ENCODE measurements around the gene SASH3.
A peak's percentile ranks its signal among the peaks of the same experiment; 100 is the strongest.
"Not testable (repeated sequence)": the region's sequence is repeated elsewhere in the genome, so short reads cannot be mapped to it uniquely, and the experiment has no call there.

The SASH3 gene

GRCh38 chrX:129779747-129780146 is at the start of gene SASH3:
Gene SASH3, plus strand, starts transcription at chrX:129779949. Its CDS starts 149 bp downstream, at chrX:129780098.
- peak in 1 of 3 donors; percentile 38 for DNase-seq (ENCODE audit: low read depth in 3 of 3)

DNA sequence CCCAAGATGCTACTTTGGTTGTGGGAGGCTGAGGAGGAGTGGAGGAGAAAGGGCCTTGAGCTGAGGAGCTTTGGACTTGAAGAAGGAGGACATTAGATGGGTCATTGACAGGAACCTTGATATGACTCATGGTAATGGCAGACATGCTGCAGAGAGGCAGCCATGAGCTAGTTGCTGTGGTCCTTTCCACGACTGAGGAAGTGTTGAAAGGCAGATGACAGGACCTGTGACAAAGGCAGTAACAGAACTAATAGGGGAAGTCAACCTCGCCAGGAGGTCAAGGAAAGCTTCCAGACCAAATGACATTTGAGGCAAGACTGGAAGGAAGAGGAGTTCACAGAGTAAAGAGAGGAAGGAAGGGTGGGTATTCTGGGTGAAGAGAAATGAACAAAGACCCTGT is 48.5 kb upstream of the SASH3 start:
- DNase-seq (ENCODE audit: low read depth in 3 of 3) = no peak

- no peak for DNase-seq (ENCODE audit: low read depth in 3 of 3)
Measured at GRCh38 chrX:129732857-129733256, 46.9 kb upstream of the SASH3 start.

DNA sequence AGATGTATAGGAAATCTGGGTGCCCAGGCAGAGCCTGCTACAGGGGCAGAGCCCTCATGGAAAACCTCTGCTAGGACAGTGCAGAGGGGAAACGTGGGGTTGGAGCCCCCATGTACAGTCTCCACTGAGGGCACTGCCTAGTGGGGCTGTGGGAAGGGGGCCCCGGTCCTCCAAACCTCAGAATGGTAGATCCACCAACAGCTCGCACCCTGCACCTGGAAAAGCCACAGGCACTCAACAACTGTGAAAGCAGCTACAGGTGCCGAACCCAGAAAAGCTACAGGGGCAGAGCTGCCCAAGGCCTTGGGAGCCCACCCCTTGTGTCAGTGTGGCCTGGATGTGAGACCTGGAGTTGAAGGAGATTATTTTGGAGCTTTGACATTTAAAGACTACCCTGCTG is 46.4 kb upstream of the SASH3 start:
- no peak for DNase-seq (ENCODE audit: low read depth in 3 of 3)

- no peak for DNase-seq (ENCODE audit: low read depth in 3 of 3)
Measured at GRCh38 chrX:129736491-129736890, 43.3 kb upstream of the SASH3 start.

DNA sequence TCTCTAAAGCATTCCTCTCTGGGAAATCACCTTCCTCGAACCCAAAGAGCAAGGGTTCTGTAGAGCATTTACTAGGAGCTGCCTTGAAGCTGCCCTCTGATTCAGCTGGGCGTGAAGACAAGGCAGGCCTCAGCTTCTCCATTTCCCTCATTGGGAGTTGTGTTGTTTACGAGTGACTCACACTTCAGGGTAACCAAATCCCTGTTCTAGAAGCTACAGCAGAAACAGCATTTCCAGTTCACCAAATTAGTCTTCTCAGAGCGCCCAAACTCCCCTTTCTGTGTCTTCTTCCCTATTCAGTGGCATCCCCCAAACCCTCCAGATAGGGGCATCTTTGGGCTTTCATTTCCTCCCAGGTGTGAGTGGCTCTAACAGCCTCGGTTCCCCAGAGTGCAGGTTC is 41.8 kb upstream of the SASH3 start:
- no peak for DNase-seq (ENCODE audit: low read depth in 3 of 3)

- DNase-seq (ENCODE audit: low read depth in 3 of 3) = no peak
Measured at GRCh38 chrX:129738466-129739308, 41.1 kb upstream of the SASH3 start, which contains the start of gene XPNPEP2. Gene XPNPEP2, plus strand, starts transcription at chrX:129738979. Its CDS starts 235 bp downstream, at chrX:129739214.

- DNase-seq (ENCODE audit: low read depth in 3 of 3) = no peak
Measured at GRCh38 chrX:129739578-129739977, 40.2 kb upstream of the SASH3 start.

DNA sequence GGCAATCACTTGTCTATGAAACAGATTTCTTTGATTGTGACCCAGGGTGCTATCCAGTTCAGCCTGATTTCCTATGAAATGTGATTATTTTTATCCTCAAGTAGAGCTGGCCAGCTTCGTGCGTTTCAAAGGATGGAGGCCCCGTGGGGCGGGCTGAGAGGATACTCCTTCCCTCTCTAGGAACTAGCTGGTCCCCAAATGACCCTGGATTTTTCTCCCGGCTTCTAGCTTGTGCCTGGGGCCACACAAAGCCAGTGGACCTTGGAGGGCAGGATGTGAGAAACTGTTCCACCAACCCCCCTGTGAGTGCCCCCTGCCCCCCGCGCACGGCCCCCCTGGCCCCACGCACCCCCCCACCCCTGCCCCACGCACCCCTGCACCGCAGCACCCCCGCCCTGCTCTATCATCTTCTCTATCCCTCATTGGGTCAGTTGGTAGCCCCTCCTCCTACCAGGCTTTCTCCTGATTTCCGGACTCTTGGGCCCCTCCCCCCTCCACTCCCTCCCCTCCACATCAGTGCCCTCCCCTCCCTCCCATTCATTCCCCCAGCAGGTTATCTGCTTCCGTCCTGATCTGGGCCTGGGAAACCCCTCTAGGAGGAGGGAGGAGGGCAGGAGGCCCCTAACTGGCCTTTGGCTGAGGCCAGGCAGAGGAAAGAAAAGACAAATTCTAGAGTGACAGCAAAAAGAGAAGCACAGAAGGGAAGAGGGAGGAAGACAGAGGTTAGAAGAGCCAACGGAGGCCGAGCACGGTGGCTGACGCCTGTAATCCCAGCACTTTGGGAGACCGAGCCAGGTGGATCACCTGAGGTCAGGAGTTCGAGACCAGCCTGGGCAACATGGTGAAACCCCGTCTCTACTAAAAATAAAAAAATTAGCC is 37.6 kb upstream of the SASH3 start:
- DNase-seq (ENCODE audit: low read depth in 3 of 3) = no peak

GRCh38 chrX:129742759-129743152 is 37.0 kb upstream of the SASH3 start:
- DNase-seq (ENCODE audit: low read depth in 3 of 3) = not testable (repeated sequence)

DNA sequence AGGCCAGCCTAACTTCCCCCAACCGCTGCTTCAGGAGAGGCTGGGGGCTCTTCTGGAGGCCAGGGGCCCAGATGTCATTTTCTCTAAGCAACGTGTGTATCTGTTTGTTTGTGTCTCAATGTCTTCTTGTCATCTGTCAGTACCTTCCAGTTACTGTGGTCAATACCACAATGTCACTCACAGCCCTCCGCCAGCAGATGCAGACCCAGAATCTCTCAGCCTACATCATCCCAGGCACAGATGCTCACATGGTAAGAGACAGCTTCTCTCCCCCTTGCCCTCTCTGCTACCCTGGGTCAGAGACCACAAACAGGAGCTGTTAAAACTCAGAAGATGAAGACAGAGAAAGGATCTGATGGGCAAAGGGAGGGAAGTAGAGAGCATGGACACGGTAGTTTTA is 35.9 kb upstream of the SASH3 start:
- no peak for DNase-seq (ENCODE audit: low read depth in 3 of 3)

GRCh38 chrX:129744861-129745321 is 34.9 kb upstream of the SASH3 start:
- no peak for DNase-seq (ENCODE audit: low read depth in 3 of 3)

DNA sequence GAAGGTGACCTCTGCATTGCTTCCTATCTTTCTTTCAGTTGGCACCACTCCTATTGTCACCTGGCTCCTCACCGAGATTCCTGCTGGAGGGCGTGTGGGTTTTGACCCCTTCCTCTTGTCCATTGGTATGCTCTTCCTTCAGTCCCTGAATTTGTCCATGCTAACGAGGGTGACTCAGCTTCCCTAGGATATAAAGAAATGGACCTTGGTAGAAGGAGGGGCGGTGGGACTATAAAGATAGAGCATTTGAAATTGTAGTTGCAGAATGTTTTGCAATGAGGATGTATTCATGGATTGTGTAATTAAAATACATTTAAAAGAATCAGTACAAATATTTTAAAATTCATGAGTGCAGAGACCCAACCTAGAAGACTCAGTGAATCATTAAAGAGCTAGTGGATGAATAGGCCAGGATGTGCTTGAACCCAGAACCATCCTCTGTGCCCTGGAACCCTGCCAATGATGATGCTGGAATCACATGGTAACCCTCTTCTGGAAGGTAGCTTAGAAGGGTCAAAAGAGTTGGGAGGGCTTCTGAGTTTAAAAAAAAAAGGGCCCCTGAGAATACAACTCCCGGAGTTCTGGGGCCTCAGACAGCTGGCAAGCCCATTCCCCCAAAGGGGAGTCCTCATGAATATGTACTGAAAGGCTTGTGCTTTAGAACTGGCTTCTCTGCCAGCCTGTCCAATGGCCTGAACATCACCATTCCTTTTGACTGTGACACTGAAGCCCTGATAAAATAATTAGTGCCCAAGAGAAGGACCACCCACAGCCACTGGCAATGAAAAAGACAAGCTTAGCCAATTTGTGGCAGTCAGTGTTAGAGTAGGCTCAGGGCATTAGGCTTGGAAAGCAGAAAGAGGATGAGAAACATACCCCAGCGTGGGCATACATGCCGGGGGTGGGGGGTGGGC is 32.9 kb upstream of the SASH3 start:
- DNase-seq (ENCODE audit: low read depth in 3 of 3) = no peak

GRCh38 chrX:129747533-129747932 is 32.2 kb upstream of the SASH3 start:
- no peak for DNase-seq (ENCODE audit: low read depth in 3 of 3)

DNA sequence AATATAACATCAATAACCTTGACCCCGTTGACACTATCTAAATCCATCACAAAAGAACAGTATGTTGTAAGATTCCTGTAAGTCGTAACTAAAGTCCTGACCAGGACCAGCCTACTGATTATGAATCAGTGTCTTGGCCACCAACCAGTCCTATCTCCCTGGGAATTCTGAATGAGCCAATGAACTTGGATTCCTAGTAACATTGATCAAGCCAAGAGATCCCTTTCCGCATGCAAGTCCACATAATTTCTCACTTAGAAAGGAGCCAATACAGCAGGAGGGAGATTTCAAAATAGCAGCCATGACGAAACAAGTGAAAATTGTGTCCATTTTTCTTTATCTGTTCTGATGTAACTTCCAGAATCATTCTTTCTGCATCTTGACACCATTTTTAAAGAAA is 31.4 kb upstream of the SASH3 start:
- no peak for DNase-seq (ENCODE audit: low read depth in 3 of 3)

DNA sequence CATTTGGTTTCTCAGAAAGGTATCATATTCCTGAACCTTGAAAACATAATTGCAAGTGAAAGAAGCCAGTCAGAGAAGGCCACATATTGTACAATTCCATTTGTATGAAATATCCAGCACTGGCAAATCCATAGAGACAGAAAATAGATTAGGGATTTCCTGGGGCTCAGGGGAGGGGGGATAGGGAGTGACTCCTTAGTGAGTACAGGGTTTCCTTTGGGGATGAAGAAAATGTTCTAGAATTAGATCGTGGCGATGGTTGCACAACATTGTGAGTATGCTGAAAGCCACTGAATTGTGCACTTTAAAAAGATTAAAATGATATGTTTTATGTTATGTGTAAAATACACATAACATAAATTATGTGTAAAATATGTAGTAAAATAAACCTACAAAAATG is 30.7 kb upstream of the SASH3 start:
- DNase-seq (ENCODE audit: low read depth in 3 of 3) = no peak

DNA sequence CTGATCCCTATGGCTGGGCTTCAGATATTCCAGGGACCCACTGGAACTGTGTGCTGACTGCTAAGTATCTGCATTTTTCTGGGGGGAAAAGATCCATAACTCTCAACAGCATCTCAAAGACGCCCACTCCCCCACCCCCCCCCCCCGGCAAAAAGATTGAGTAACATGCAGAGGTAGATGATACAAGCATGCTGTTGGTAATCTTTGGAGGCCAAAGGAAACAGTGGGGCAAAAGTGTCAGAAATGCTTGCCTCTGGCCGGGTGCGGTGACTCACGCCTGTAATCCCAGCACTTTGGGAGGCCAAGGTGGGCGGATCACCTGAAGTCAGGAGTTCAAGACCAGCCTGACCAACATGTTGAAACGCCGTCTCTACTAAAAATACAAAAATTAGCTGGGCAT is 28.8 kb upstream of the SASH3 start:
- no peak for DNase-seq (ENCODE audit: low read depth in 3 of 3)

DNA sequence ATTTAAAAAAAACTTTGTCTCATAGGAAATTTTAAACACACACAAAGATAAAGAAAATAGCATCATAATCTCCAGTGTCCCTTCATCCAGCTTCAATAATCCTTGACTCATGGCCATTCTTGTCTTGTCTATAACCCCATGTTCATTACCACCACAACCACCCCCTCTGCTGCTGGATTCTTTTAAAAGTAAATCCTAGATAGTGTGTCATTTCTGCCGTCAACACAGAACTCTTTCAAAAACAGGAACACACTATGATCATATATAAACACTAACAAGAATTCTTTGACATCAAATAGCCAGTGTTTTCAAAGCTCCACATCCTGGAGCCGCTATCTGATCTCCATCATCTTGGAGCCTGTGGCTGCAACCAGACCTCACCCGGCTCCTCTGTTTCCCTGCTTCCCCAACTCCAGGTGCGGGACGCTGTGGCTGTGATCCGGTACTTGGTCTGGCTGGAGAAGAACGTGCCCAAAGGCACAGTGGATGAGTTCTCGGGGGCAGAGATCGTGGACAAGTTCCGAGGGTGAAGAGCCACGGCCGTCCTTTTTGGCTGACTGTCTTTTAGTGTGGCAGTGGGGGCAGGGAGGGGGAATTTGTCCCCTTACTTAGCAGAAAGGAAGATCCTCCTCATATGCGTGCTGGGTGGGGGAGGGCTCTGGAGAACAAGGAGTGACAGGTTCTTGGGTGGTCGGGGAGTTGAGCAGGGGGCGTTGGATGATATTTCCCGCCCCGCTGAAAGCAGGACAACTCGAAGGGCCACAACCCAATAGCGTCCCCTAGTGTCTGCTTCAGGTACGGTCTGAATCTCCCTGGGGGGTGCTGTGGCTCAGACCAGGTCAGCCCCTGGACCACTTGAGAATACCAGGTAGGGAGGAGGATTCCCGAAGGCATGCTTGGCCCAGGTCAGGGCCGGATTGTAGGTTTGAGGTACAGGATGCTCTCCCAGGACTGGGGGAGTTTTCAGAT is 25.4 kb upstream of the SASH3 start:
- no peak for DNase-seq (ENCODE audit: low read depth in 3 of 3)

DNA sequence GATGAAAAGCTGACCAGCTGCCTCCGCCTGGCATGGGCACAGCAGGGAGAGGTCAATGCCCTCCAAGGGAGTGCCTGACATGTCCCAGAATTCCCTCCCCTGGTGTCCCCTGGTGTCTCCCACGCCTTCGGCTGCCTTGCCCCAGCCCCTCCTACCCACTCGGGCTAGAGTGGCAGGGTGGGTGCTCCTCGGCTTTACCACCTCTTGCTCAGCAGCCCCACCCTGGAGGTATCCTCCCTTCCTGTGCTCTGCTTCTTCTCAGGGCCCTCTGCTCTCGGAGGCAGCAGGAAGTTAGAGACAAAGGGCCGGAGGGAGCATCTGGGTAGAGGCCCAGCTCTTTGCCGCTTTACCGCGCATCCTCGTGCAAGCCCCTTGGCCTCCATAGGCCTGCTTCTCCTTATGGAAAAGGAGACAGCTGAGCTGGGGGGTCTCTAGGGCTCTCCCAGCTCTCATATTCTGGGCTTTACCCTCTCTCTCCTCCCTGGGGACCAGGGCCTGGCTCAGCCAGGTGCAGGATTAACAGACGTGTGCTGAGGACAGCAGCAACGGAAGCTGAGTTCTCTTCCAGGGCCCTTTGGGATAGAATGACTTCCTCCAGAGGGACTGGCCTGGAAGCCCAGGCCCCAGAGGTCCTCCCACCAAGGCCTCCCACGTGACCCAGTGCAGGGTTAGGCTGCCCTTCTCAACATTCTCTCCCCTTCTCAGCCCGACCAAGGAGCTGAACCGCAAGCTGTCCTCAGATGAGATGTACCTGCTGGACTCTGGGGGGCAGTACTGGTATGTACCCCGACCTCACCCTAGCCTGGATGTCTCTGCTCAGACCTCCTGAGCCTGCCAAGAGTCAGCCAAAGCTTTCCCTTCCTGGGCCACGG is 23.7 kb upstream of the SASH3 start:
- no peak for DNase-seq (ENCODE audit: low read depth in 3 of 3)

All from stimulated activated CD4-positive, alpha-beta T cell treated with anti-CD3 and anti-CD28 coated beads, TNF-alpha, amount 100 ng/mL, for 48 hours (primary cell).